Measurements from ENCODE around the gene MRPL18.
"Not testable (repeated sequence)": the region's sequence is repeated elsewhere in the genome, so short reads cannot be mapped to it uniquely, and the experiment has no call there.

The MRPL18 gene

DNA sequence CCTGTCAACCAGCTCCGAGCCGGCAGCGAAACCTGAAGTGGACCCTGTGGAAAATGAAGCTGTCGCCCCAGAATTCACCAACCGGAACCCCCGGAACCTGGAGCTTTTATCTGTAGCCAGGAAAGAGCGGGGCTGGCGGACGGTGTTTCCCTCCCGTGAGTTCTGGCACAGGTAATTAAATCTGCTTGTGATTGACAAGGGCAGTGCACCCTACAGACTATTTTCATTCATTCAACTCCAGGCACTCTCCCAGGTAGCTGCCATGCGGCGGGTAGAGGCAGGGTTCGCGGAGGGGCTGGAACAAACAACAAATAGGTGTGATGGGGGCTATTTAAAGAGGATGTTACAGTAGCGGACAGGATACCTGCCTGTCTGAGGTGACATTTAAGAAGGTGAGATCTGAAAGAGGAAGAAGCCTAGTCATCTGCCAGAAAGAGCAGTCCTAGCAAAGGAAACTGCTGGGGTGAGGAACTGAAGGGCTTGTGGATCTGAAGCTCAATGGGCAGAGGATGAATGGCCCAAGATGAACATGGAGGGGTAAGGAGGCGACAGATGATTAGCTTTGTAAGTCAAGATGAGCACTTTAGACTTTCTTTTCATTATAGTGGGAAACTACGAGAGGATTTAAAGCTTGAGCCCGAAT, 810 bp downstream of the MRPL18 start:
- peak overlapping the region; percentile 69 for H3K4me3 ChIP-seq (ENCODE audit: control insufficient read depth, low read depth, low read length)
- TF ChIP-seq, protein P1, sequence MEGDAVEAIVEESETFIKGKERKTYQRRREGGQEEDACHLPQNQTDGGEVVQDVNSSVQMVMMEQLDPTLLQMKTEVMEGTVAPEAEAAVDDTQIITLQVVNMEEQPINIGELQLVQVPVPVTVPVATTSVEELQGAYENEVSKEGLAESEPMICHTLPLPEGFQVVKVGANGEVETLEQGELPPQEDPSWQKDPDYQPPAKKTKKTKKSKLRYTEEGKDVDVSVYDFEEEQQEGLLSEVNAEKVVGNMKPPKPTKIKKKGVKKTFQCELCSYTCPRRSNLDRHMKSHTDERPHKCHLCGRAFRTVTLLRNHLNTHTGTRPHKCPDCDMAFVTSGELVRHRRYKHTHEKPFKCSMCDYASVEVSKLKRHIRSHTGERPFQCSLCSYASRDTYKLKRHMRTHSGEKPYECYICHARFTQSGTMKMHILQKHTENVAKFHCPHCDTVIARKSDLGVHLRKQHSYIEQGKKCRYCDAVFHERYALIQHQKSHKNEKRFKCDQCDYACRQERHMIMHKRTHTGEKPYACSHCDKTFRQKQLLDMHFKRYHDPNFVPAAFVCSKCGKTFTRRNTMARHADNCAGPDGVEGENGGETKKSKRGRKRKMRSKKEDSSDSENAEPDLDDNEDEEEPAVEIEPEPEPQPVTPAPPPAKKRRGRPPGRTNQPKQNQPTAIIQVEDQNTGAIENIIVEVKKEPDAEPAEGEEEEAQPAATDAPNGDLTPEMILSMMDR (IDR thresholded peaks at IDR 0.05; ENCODE audit: control insufficient read depth, insufficient read depth, low read depth, low read length, missing control alignments), result no peak
- no peak for DNase-seq (ENCODE audit: low read depth)

DNA sequence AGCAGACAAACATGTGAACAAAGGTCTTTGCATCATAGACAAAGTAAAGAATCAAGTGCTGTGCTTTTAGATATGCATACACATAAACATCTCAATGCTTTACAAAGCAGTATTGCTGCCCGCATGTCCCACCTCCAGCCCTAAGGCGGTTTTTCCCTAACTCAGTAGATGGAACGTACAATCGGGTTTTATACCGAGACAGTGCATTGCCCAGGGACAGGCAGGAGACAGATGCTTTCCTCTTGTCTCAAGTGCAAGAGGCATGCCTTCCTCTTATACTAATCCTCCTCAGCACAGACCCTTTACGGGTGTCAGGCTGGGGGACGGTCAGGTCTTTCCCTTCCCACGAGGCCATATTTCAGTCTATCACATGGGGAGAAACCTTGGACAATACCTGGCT, 4.7 kb downstream of the MRPL18 start:
- not testable (repeated sequence) for H3K4me3 ChIP-seq (ENCODE audit: control insufficient read depth, low read depth, low read length); DNase-seq (ENCODE audit: low read depth)

DNA sequence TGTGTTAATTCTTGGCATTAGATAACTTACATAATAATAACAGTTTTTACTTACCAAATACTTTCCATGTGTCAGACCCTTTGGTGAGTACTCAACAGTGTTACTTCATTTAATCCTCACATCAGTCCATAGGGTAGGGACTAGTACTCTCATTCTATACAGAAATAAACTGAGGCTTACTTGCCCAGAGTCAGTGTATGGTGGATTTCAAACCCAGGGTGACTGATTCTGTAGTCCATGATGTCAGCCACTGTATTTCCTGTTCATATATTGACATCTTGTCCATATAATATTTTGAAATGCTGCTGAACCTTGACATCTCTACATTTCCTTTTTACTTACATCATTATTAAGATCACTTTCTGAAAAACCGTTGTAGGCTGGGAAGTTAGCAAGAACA, 7.3 kb downstream of the MRPL18 start:
- no peak overlapping the region for H3K4me3 ChIP-seq (ENCODE audit: control insufficient read depth, low read depth, low read length)
- TF ChIP-seq, protein P1 (IDR thresholded peaks at IDR 0.05; ENCODE audit: control insufficient read depth, insufficient read depth, low read depth, low read length, missing control alignments), result no peak
- no peak for DNase-seq (ENCODE audit: low read depth)

DNA sequence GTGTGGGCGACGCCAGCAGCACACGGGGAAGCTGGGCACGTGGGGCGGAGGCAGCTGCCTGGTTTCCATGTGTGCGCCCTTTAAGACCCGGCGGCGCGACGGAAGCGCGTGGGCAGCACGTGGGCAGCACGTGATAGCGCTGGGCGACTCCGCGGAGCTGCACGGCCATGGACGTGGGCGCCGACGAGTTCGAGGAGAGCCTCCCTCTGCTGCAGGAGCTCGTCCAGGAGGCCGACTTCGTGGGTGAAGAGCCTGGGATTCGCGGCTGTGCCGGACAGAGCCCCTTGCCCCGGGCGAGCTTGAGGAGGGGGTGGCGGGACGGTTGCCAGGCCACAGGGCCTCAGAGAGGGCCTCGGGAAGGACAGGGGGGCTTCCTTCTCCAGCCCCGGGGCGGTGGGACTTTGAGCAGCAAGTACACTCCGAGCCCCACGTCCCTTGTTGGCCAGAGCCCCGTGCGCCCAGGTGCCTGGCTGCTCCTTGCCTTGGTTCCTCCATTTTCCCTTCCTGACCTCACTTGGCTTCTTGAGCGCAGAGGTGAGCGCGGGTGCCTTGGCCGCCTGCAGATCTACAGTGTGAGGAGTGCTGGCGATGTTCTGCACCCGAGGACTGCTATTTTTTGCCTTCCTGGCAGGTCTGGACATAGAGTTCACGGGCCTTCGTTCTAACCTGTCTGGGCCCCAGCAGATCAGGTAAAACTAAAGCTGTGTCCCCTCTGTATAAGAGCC, 10.0 kb downstream of the MRPL18 start, which contains the start of gene PNLDC1:
TSS of gene PNLDC1 (plus strand) at position 136 of the 725 bp plus-strand sequence. CDS start at position 168, 32 bp downstream.
- no peak within 1 kb of the TSS for H3K4me3 ChIP-seq (ENCODE audit: control insufficient read depth, low read depth, low read length)
- DNase-seq (ENCODE audit: low read depth), result no peak
- TF ChIP-seq, protein P1 (IDR thresholded peaks at IDR 0.05; ENCODE audit: control insufficient read depth, insufficient read depth, low read depth, low read length, missing control alignments), result no peak

DNA sequence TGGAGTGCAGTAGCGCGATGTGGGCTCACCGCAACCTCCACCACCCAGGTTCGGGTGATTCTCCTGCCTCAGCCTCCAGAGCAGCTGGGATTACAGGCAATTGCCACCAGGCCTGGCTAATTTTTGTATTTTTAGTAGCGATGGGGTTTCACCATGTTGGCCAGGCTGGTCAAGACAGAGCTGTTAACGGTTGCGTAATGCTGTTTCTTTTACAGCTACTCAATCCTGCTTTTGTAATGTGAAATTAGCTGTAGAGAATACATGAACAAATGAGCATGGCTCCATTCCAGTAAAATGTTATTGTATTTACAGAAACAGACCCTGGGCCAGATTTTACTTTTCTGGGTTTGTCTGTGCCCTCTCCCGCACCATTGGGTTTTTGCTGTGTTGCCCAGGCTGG, 11.7 kb downstream of the MRPL18 start:
- H3K4me3 ChIP-seq (ENCODE audit: control insufficient read depth, low read depth, low read length), result no peak overlapping the region
- TF ChIP-seq, protein P1 (IDR thresholded peaks at IDR 0.05; ENCODE audit: control insufficient read depth, insufficient read depth, low read depth, low read length, missing control alignments), result no peak
- DNase-seq (ENCODE audit: low read depth), result no peak

DNA sequence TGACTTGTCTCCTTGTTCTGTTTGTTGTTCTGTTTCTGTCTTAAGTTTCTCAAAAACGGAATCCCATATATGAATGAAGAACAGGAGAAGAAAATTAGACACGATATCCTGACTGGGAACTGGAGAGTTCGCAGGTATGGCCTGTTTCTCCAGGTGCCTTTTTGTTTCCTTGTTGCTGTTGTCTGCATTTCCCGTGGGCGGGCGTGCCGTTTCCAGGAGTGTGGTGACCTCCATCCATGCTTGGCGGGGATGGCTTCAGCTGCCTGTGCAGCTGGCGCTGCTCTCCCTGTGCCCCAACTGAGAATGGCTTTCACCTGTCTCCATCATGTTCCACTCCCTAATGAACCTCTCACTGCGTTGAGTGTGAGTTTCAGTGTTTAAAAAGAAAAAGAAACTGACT, 14.2 kb downstream of the MRPL18 start:
- TF ChIP-seq, protein P1 (IDR thresholded peaks at IDR 0.05; ENCODE audit: control insufficient read depth, insufficient read depth, low read depth, low read length, missing control alignments), result no peak
- H3K4me3 ChIP-seq (ENCODE audit: control insufficient read depth, low read depth, low read length), result no peak overlapping the region
- DNase-seq (ENCODE audit: low read depth), result no peak

DNA sequence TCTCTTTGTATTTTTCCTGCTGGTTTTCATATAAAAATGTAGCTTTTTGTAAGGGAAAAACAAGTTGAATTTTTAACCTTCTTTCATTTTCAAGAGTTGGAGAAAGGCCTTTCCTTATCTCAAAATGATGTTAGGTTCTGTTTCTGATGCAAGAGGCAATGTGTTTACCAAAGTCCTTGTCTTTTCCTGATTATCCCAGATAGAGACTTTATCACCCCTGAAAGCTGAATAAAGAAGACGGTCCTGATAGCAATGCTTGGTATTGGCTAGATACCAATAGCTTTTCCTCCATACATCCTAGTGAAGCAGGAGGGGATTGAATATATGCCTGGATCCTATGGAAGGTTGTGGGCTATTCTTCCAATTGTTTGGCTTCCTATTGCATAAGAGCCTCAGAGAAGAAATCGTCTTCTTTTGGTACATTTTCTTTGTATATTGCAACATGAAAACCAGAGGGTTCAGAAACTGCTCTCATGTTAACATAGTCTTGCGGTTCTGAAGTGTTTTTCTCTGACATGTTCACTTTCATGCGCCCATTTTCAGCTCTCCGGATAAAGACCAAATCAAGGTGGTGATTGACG, 15.3 kb downstream of the MRPL18 start:
- no peak overlapping the region for H3K4me3 ChIP-seq (ENCODE audit: control insufficient read depth, low read depth, low read length)
- no peak for DNase-seq (ENCODE audit: low read depth)
- TF ChIP-seq, protein P1 (IDR thresholded peaks at IDR 0.05; ENCODE audit: control insufficient read depth, insufficient read depth, low read depth, low read length, missing control alignments), result no peak
